ENCODE results near the gene MRPS34.
A peak's percentile ranks its signal among the peaks of the same experiment; 100 is the strongest.
"Not testable (repeated sequence)": the region's sequence is repeated elsewhere in the genome, so short reads cannot be mapped to it uniquely, and the experiment has no call there.

MRPS34 gene

GRCh38 chr16:1772908-1773702 is at the start of gene MRPS34:
Gene MRPS34, minus strand, starts transcription at chr16:1773134. Its CDS starts 15 bp downstream, at chr16:1773119.
- peak; percentile 90 for DNase-seq (ENCODE audit: low spot score)

GRCh38 chr16:1821861-1822611 is 49.1 kb upstream of the MRPS34 start:
- no peak for DNase-seq (ENCODE audit: low spot score)

GRCh38 chr16:1820946-1821290 is 48.0 kb upstream of the MRPS34 start:
- DNase-seq (ENCODE audit: low spot score) = no peak

DNA sequence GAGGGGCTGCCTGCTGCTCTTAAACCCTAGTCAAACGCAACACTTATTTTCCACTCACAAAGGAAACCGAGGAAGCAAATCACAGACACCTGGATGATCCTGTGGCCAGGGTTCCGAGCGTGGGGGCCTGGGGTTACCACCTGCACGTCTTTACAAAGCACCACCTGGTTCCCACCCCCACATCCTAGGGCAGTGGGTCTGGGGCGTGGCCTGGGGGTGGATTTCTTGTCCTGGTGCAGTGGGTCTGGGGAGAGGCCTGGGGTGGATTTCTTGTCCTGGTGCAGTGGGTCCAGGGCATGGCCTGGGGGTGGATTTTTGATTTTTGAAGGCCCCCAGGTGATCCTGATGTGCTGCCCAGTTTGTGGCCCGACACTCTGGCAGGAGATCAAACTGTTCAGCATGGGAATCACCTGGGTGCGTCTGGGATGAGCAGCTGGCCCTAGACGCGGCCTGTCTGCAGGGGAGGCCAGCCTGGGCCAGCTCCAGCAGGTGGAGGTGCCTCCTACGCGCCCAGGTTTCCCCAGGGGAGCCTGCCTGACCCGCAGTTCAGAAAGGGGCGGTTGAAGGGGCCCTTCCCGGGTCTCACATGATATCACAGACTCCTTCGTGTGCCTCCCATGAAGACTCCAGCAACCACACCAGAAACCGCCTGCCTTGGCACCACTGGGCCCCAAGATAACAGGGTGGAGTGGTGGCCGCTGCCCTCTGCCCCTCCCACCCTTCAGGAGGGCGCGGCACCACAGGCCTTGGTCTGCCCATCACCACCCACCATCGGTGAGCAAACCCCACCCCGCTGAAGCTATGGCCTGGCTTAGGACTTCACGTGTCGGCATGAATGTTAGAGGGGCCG is 47.4 kb upstream of the MRPS34 start:
- DNase-seq (ENCODE audit: low spot score) = no peak

DNA sequence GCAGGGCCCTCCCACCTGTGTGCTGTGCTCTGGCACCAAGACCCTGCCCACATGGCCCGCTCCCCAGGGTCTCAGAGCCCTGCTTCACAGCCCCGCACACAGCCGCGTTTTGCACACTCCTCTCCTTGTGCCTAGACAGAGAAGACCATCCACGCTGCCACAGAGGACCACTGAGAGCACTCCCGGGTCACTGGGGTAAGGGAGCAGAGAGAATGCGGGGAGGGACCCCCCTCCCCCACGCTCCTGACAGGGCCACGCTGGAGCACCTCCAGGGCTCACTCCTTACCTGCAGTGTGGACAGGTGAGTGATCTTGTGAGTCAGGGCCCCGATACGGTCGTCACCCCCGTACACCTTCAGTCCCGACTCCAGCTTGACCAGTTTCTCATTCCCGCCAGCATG is 46.7 kb upstream of the MRPS34 start:
- DNase-seq (ENCODE audit: low spot score) = no peak

DNA sequence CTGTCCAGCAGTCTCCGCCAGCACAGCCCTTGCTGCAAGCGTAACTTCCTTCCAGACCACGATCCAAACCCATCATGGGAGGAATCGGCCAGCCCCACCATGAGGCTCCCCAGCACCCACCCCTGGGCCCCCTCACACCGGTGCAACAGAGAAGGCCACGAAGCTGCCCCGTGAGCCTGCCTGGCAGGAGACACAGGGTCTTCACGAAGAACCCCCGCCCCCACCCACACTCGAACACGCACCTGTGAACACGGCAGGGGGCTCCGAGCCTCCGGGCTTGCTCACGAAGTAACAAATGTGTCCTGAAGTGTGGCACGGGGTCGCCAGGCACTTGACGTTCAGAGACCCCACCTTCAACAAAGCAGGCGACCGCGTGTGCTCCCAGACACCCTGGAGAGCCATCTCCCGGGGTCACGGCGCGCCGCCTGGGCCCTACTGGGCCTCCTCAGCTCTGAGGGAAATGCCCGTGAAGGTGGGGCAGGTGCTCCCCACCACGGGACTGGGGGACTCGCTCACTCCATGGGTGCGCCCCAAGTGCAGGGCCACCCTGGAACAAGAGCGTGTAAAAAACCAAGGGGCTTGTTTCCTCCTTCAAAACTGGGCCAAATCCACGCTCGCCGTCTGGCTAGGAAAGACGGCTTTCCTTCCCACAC is 46.1 kb upstream of the MRPS34 start:
- DNase-seq (ENCODE audit: low spot score) = no peak

- DNase-seq (ENCODE audit: low spot score) = no peak
These were observed 45.4 kb upstream of the MRPS34 start for GRCh38 chr16:1818204-1818872.

DNA sequence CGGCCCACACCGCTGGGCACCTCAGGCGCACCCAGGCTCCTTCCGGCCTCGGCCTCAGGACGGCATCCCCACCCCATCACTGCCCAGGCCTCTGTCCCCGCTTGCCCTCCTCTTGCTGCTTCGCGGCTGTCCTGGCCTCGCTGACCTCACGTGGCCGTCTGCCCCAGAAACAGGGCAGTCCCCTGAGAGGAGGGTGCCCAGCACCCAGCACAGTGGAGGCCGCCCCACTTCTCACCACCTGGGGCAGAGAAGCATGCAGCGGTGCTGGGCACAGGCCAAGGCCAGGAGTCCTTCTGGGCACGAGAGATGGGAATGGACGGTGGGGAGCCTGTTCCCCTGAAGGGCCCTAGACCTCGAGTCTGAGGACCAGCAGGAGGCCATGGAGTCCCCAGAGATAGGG is 44.8 kb upstream of the MRPS34 start:
- DNase-seq (ENCODE audit: low spot score) = no peak

DNA sequence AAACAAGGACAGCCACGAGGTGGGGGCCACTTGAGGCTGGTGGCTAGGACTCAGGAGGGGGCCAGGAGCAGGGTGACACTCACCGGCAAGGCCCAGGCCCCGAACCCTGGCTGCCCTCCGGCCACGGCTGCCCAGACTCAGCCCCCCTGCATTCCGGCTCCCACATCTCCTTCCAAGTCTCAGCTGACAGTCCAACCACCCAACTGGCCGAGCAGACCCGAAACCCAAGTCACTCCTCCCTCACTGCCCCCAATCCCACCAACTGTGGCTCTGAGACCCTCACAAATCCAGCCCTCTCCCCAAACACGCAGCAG is 44.3 kb upstream of the MRPS34 start:
- DNase-seq (ENCODE audit: low spot score) = no peak

- DNase-seq (ENCODE audit: low spot score) = no peak
These were observed 43.7 kb upstream of the MRPS34 start for GRCh38 chr16:1816396-1817275.

DNA sequence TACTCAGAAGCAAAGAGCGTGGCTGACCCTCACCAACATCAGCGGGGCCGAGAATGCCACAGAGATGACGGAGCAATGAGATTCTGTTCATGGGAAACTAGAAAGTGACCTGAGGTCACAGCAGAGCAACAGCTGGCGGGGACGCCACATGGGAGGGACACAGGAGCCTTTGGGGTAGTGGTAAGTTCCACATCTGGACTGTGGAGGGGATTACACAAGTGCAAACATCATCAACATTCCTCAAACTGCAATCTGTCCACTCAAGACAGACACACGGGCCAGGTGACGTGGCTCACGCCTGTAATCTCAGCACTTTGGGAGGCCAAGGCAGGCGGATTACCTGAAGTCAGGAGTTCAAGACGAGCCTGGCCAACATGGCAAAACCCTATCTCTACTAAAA is 42.5 kb upstream of the MRPS34 start:
- no peak for DNase-seq (ENCODE audit: low spot score)

DNA sequence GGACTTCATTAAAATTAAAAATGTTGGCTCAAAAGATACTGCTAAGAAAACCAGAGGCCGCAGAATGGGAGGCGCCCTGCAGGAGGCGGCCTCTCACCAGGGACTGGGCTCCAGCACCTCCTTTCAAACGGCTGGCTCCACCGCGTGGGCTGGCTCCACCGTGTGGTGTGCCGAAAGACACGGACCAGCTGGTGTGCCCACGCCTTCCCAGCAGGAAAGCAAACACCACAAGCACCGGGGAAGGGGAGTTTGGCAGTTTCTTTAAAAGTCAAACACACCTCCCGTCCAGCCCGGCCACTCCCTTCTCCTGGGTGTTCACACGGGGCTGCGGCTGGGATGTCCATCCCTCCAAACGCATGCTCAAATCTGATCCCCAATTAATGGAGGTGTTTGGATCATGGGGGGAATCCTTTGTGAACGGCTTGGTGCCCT is 39.8 kb upstream of the MRPS34 start:
- DNase-seq (ENCODE audit: low spot score) = peak; percentile 63

GRCh38 chr16:1810536-1810935 is 37.6 kb upstream of the MRPS34 start:
- DNase-seq (ENCODE audit: low spot score) = no peak

DNA sequence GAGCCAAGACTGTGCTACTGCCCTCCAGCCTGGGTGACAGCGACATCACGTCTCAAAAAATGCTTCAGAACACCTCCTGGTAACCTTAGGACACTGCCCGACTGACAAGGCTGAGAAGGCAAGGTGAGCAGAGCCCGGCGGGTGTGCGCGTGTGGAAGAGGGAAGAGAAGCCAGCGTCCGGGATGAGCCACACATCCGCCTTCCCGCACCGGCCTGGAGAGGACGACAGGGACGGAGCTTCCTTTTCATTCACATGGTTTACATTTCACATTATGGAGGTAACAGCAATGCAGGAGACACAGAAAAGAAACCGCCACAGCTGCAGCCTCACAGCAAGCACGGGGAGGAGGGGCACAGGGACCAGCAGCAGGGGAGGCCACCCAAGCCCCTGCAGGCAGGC is 37.2 kb upstream of the MRPS34 start:
- DNase-seq (ENCODE audit: low spot score) = no peak

DNA sequence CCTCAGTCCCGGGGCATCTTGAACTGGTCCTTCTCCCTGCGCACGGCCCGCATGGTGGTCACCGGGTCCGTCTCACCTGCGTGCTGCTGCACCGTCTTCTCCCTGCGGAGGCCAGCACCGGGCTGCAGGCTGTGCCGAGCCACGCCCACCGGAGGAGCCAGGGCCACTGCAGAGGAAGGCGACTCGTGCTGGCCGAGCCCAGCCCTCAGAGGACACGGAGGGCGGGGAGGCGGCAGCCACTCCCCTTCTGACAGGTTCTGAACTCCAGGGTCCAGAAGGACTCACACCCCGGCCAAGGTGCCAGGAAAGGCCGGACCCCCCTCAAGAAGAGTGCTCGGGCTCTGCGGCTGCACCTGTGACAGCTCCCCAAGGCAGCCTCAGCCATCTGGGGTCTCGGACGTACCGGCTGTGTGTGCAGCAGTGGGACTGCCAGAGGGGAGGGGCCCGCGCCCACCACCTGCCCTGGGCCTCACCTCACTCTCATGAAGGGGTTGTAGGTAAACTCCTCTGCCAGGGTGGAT is 36.4 kb upstream of the MRPS34 start:
- DNase-seq (ENCODE audit: low spot score) = no peak

GRCh38 chr16:1808691-1809090 is 35.8 kb upstream of the MRPS34 start:
- no peak for DNase-seq (ENCODE audit: low spot score)

GRCh38 chr16:1807626-1808025 is 34.7 kb upstream of the MRPS34 start:
- no peak for DNase-seq (ENCODE audit: low spot score)

GRCh38 chr16:1800701-1801100 is 27.8 kb upstream of the MRPS34 start:
- no peak for DNase-seq (ENCODE audit: low spot score)

GRCh38 chr16:1799263-1799662 is 26.3 kb upstream of the MRPS34 start:
- not testable (repeated sequence) for DNase-seq (ENCODE audit: low spot score)

GRCh38 chr16:1794908-1795666 is 22.2 kb upstream of the MRPS34 start:
- DNase-seq (ENCODE audit: low spot score) = no peak

Data from HuH-7.5 (cell line).